BE2C (cell line): ENCODE measurements around the gene SCARB1.

ENCODE experiments used
- DNase-seq: peaks from one replicate; pipeline ENCODE4 v3.0.0-alpha.2; 2020
- H3K27me3 ChIP-seq: fragments of 250-450 bp; sonication (Bioruptor Pico); 2 replicates; pipeline ENCODE4 v1.5.1; 2020; ENCODE audit warnings: mild to moderate bottlenecking
- H3K36me3 ChIP-seq: fragments of 250-450 bp; sonication (Bioruptor Pico); 2 replicates; pipeline ENCODE4 v1.5.1; 2020; ENCODE audit warnings: mild to moderate bottlenecking
- H3K4me1 ChIP-seq: fragments of 250-450 bp; sonication (Bioruptor Pico); 2 replicates; pipeline ENCODE4 v1.5.1; 2020
- H3K4me3 ChIP-seq: 2 replicates; pipeline ENCODE4 v1.5.1; 2011; ENCODE audit warnings: low read depth, low read length
- H3K9me3 ChIP-seq: fragments of 250-450 bp; sonication (Bioruptor Pico); 2 replicates; pipeline ENCODE4 v1.5.1; 2020
- TF ChIP-seq, protein P1 (sequence below): IDR thresholded peaks from 2 replicates; pipeline ENCODE4 v1.5.1; 2012; ENCODE audit warnings: mild to moderate bottlenecking, low read depth, low read length

The SCARB1 gene

DNA sequence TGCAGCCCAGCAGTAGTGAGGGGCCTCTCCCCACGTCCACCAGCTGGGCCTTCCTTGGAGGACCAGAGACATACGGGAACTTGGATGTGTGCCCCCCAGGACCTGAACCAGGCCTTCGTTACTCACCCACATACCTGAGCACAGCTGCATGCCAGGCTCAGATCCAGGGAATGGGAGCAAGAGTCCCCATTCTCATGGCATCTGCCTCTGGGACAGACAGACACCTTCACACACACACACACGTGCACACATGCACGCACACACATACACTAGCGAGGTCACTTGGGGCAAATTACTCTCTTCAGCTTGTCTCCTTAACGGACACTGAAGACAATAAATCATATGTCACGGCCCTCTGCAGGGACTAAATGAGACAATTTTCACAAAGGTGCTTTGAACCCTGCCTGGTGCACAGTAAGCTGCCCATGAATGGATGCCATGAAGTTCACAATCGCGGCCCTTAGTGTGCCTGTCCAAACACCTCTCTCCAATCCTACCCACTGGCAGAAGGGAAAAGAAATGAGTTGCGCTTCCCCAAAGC lies 5.7 kb downstream of the SCARB1 start:
- peaks cover 8% of the 10 kb centered on the region for H3K4me1 ChIP-seq
- no peaks in the 10 kb centered on the region for H3K9me3 ChIP-seq
- H3K36me3 ChIP-seq = peaks cover 52% of the 10 kb centered on the region
- H3K4me3 ChIP-seq = no peak overlapping the region
- DNase-seq = no peak
- TF ChIP-seq, protein P1, sequence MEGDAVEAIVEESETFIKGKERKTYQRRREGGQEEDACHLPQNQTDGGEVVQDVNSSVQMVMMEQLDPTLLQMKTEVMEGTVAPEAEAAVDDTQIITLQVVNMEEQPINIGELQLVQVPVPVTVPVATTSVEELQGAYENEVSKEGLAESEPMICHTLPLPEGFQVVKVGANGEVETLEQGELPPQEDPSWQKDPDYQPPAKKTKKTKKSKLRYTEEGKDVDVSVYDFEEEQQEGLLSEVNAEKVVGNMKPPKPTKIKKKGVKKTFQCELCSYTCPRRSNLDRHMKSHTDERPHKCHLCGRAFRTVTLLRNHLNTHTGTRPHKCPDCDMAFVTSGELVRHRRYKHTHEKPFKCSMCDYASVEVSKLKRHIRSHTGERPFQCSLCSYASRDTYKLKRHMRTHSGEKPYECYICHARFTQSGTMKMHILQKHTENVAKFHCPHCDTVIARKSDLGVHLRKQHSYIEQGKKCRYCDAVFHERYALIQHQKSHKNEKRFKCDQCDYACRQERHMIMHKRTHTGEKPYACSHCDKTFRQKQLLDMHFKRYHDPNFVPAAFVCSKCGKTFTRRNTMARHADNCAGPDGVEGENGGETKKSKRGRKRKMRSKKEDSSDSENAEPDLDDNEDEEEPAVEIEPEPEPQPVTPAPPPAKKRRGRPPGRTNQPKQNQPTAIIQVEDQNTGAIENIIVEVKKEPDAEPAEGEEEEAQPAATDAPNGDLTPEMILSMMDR = no peak
- H3K27me3 ChIP-seq = no peaks in the 10 kb centered on the region

DNA sequence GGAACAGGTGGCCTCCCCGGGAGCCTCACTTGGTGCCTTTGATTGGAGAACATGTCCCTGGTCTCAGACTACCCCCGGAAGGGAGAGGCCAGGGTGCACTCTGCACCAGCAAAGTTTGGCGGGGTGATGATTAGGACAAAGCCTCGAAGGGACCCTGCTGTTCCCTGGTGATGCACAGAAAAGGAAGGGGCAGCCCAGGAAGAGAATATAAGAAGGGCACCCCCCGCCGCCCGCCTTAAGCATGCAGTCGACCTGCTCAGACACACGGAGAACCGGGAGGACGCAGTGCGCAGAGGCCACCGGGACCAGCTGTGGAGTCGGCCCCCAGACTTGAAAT lies 6.9 kb downstream of the SCARB1 start:
- H3K4me1 ChIP-seq = peaks cover 4% of the 10 kb centered on the region

DNA sequence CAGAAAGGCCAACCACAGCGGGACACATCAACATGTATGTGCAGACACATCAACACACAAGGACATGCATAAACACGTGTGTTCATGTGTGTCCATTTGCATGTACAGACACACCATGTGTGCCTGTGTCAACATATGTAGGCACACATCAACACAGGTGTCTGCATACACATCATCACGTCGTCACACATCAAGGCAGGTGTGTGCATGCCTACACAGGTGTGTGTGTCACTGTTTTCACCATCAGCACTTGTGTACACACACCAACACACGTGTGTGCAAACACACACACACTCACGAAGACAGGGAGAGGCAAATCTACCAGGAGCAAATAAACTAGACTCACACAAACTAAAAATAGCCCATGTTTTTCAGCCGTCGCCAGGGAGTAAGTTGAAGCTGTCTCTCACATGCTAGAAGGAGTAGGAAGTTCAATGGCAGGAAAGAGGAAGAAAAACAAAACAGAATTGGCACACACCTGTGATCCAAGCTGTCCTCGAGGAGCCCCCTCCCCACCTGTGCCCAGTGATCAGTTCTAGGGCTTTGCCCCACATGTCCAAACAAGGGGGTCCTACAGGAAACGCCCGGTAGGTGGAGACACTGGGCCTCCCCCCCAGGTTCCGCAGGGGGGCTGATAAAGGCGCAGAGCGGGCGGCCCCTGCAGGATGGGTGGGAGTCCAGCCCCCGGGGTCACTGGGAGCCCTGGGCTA lies 7.4 kb downstream of the SCARB1 start:
- H3K4me1 ChIP-seq = no peaks in the 10 kb centered on the region
- peaks cover 52% of the 10 kb centered on the region for H3K36me3 ChIP-seq
- H3K27me3 ChIP-seq = no peaks in the 10 kb centered on the region
- no peak overlapping the region for H3K4me3 ChIP-seq
- TF ChIP-seq, protein P1 = no peak
- H3K9me3 ChIP-seq = no peaks in the 10 kb centered on the region
- DNase-seq = no peak

More for the DNA sequence above, 6.9 kb downstream of the SCARB1 start:
- H3K27me3 ChIP-seq = no peaks in the 10 kb centered on the region
- H3K9me3 ChIP-seq = no peaks in the 10 kb centered on the region
- TF ChIP-seq, protein P1 = no peak
- DNase-seq = no peak
- H3K4me3 ChIP-seq = no peak overlapping the region
- H3K36me3 ChIP-seq = peaks cover 55% of the 10 kb centered on the region

DNA sequence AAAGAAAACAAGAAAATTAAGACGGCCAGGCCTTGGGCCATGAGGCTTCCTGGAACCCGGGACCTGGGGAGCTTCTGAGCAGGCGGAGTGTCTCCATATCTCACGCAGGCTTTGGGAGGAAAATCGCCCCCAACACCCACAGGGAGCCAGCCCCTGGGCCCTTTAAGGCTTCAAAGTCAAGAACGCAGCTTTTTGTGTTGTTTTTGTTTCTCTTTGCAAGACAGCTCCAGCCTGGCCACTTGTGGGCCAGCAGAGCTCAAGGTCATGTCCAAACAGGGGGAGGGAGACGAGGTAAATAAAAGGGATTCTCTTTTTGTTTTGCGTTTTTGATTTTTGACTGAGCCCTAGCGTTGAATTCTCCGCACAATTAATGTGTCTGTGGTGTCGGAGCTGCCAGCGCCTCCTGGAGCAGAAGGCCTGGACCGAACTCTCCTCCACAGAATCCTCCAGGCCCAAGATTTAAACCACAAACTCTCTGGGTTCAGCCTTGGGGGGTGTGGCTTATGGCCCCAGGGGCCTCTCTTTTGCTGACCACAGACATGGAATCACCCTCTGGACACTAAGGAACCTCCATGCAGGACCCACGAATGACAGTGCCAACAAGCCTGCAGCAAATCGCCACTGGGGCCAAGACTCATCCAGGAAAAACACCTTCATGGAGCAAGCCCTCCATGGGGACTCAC lies 8.2 kb downstream of the SCARB1 start:
- Histone ChIP-seq H3K9me3 (no peaks in the 10 kb centered on the region), H3K36me3 (peaks cover 54% of the 10 kb centered on the region), H3K4me3 (no peak overlapping the region), H3K27me3 (no peaks in the 10 kb centered on the region), H3K4me1 (no peaks in the 10 kb centered on the region)
- no peak for DNase-seq
- TF ChIP-seq, protein P1 = no peak

DNA sequence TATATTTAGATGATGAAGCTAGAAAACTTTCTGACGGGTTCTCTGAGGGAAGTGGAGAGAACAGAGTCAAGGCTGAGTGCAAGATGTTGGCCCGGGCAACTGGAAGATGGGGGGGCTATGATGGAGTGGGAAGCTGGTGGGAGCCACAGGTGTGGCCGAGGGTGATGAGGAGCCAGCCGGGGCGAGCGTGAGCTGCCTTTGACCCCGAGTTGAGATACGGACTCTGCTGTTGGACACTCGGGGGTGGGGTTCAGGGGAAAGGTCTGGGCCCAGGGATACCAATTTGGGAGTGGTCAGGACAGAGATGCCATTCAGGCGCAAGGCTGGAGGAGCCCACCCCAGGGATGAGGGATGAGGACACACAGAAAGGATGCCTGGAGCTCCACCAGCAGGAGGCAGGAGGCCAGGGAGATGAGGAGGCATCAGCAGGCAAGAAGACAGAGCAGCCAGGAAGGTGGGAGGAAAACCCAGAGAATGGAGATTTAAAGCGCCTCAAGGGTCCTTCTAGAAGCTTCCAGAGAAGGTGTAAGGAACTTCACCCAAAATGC lies 9.0 kb downstream of the SCARB1 start:
- Histone ChIP-seq H3K27me3 (no peaks in the 10 kb centered on the region), H3K4me3 (no peak overlapping the region), H3K36me3 (peaks cover 47% of the 10 kb centered on the region), H3K9me3 (no peaks in the 10 kb centered on the region), H3K4me1 (no peaks in the 10 kb centered on the region)
- TF ChIP-seq, protein P1 = no peak
- no peak for DNase-seq
